ENCODE measurements around the gene ACOX3. TPM values are rescaled to one million over a fixed set of nuclear protein-coding genes. Genes with fewer than 3 reads are reported as not detected.

The ACOX3 gene
- polyA plus RNA-seq, 1 donor (not counting 4 experiments of a cell fraction or from before 2014, with no cell fraction given): 6.7 TPM

GRCh38 chr4:8405516-8405875 lies 35.0 kb downstream of the ACOX3 start:
- Histone ChIP-seq H3K36me3 (ENCODE audit: control insufficient read depth in 2 of 2, extremely low read depth in 1 of 2, insufficient read depth in 2 of 2, low read length in 2 of 2) (peaks cover 7 to 9% of the 10 kb centered on the region in 2 experiments), H2AFZ (ENCODE audit: control insufficient read depth, low read length) (no peak overlapping the region), H3K27ac (ENCODE audit: control insufficient read depth, insufficient read depth, low read length) (no peak overlapping the region), H3K4me3 (ENCODE audit: control insufficient read depth in 2 of 3, extremely low read depth in 1 of 3, insufficient read depth in 2 of 3, low read depth in 1 of 3, low read length in 3 of 3) (no peak overlapping the region), H3K79me2 (ENCODE audit: control insufficient read depth, insufficient read depth, low read length) (no peaks in the 10 kb centered on the region), H3K9me1 (ENCODE audit: control insufficient read depth, extremely low read depth, insufficient read depth, low read length) (no peaks in the 10 kb centered on the region), H3K4me2 (ENCODE audit: control insufficient read depth, extremely low read depth, insufficient read depth, low read depth, low read length) (no peak overlapping the region), H3K9ac (ENCODE audit: control insufficient read depth, extremely low read depth, insufficient read depth, low read length) (no peak overlapping the region), H3K9me3 (ENCODE audit: control insufficient read depth, low read depth, low read length) (no peaks in the 10 kb centered on the region), H3K27me3 (ENCODE audit: control insufficient read depth, extremely low read depth, insufficient read depth, low read length) (no peaks in the 10 kb centered on the region), H3K4me1 (ENCODE audit: control insufficient read depth, extremely low read depth, insufficient read depth, low read length) (no peaks in the 10 kb centered on the region), H4K20me1 (ENCODE audit: control insufficient read depth, extremely low read depth, insufficient read depth, low read length) (no peaks in the 10 kb centered on the region)
- no peak for TF ChIP-seq CTCF (optimal IDR thresholded peaks at IDR 0.05 in 1 of 3, IDR thresholded peaks at IDR 0.05 in 1 of 3, conservative IDR thresholded peaks at IDR 0.05 in 1 of 3; ENCODE audit: extremely low read depth in 1 of 3, insufficient read depth in 2 of 3, low read length in 3 of 3)
- TF ChIP-seq EZH2 (IDR thresholded peaks at IDR 0.05; ENCODE audit: low read length): no peak
- no peak for FAIRE-seq
- no peak for DNase-seq (ENCODE audit: low read depth, low spot score)
- dilution Hi-C loops (cut with MboI; ENCODE audit: extremely low pct_ligation_motif_present, low sequenced_read_pairs): loop anchor here (25.0 kb wide), 1 partner anchor 143 kb away; the partner anchor contains the start of gene HTRA3

GRCh38 chr4:8404791-8405515 lies 35.6 kb downstream of the ACOX3 start:
- Histone ChIP-seq H3K27me3 (ENCODE audit: control insufficient read depth, extremely low read depth, insufficient read depth, low read length) (no peaks in the 10 kb centered on the region), H3K4me3 (ENCODE audit: control insufficient read depth in 2 of 3, extremely low read depth in 1 of 3, insufficient read depth in 2 of 3, low read depth in 1 of 3, low read length in 3 of 3) (no peak overlapping the region), H3K9me3 (ENCODE audit: control insufficient read depth, low read depth, low read length) (no peaks in the 10 kb centered on the region), H2AFZ (ENCODE audit: control insufficient read depth, low read length) (no peak overlapping the region), H3K9me1 (ENCODE audit: control insufficient read depth, extremely low read depth, insufficient read depth, low read length) (no peaks in the 10 kb centered on the region), H4K20me1 (ENCODE audit: control insufficient read depth, extremely low read depth, insufficient read depth, low read length) (no peaks in the 10 kb centered on the region), H3K36me3 (ENCODE audit: control insufficient read depth in 2 of 2, extremely low read depth in 1 of 2, insufficient read depth in 2 of 2, low read length in 2 of 2) (peaks cover 7 to 9% of the 10 kb centered on the region in 2 experiments), H3K4me2 (ENCODE audit: control insufficient read depth, extremely low read depth, insufficient read depth, low read depth, low read length) (no peak overlapping the region), H3K4me1 (ENCODE audit: control insufficient read depth, extremely low read depth, insufficient read depth, low read length) (no peaks in the 10 kb centered on the region), H3K27ac (ENCODE audit: control insufficient read depth, insufficient read depth, low read length) (no peak overlapping the region), H3K9ac (ENCODE audit: control insufficient read depth, extremely low read depth, insufficient read depth, low read length) (no peak overlapping the region), H3K79me2 (ENCODE audit: control insufficient read depth, insufficient read depth, low read length) (no peaks in the 10 kb centered on the region)
- FAIRE-seq: no peak
- DNase-seq (ENCODE audit: low read depth, low spot score): no peak
- no peak for TF ChIP-seq CTCF (optimal IDR thresholded peaks at IDR 0.05 in 1 of 3, IDR thresholded peaks at IDR 0.05 in 1 of 3, conservative IDR thresholded peaks at IDR 0.05 in 1 of 3; ENCODE audit: extremely low read depth in 1 of 3, insufficient read depth in 2 of 3, low read length in 3 of 3)
- no peak for TF ChIP-seq EZH2 (IDR thresholded peaks at IDR 0.05; ENCODE audit: low read length)
- dilution Hi-C loops (cut with MboI; ENCODE audit: extremely low pct_ligation_motif_present, low sequenced_read_pairs): loop anchor here (25.0 kb wide), 1 partner anchor 143 kb away; the partner anchor contains the start of gene HTRA3

Measured in keratinocyte (primary cell).